B cell (primary cell): Measurements from ENCODE around the gene VPS13D. TPM values are rescaled to one million over a fixed set of nuclear protein-coding genes. Genes with fewer than 3 reads are reported as not detected.

ENCODE experiments used
- ATAC-seq: fragments of 200-7000 bp; cut with Tn5 transposase; one replicate; pipeline ENCODE4 v1.10.0; 2021; ENCODE audit warnings: low read depth, mild to moderate bottlenecking, moderate number of reproducible peaks, moderate library complexity
- CTCF ChIA-PET: fragments of 350-600 bp; sonication (Branson Sonifier 250); formaldehyde crosslinking; loops from one replicate; lab custom pipeline; 2021; ENCODE audit warnings: antibody characterized with exemption, inconsistent platforms; lab: Charles Lee
- POLR2A ChIA-PET: fragments of 350-600 bp; sonication (Branson Sonifier 250); formaldehyde crosslinking; loops from one replicate; lab custom pipeline; 2021; ENCODE audit warnings: antibody characterized with exemption; lab: Charles Lee
- DNase-seq: peaks from one replicate; pipeline ENCODE4 v3.0.0; 2013
- H2AFZ ChIP-seq: 2 replicates; pipeline ENCODE4 v1.6.1; 2012; ENCODE audit warnings: mild to moderate bottlenecking, low read depth, low read length; ENCODE audit not compliant: insufficient read depth, poor library complexity, severe bottlenecking
- H3K27ac ChIP-seq, 2 donors: 1 replicate in 1 of 2; 2 replicates in 1 of 2; pipeline ENCODE4 v1.5.1; 2012 to 2013; ENCODE audit warnings: low read length in 2 of 2, mild to moderate bottlenecking in 2 of 2, moderate library complexity in 1 of 2
- H3K27me3 ChIP-seq, 4 experiments: fragments of 200-600 bp in 1 of 4; sonication (generic) in 1 of 4; replicated peaks in 1 of 4; 1 replicate in 2 of 4; 2 replicates in 2 of 4; pipeline versions ENCODE4 v1.6.1 to v1.7.0; 2013 to 2016; ENCODE audit warnings: low read length in 3 of 4, mild to moderate bottlenecking in 2 of 4, mixed read lengths in 1 of 4, moderate library complexity in 1 of 4; ENCODE audit not compliant: insufficient read depth in 4 of 4, control insufficient read depth in 3 of 4; ENCODE audit errors: control extremely low read depth in 1 of 4
- H3K36me3 ChIP-seq, 2 experiments: replicated peaks in 1 of 2; 1 replicate in 1 of 2; 2 replicates in 1 of 2; pipeline versions ENCODE4 v1.6.1 to v1.7.1; 2013; ENCODE audit warnings: low read length in 1 of 2; ENCODE audit not compliant: insufficient read depth in 2 of 2, control insufficient read depth in 1 of 2; ENCODE audit errors: control extremely low read depth in 1 of 2, extremely low read depth in 1 of 2
- H3K4me1 ChIP-seq, 2 donors: fragments of 200-600 bp in 1 of 2; sonication (generic) in 1 of 2; 1 replicate in 1 of 2; 2 replicates in 1 of 2; pipeline versions ENCODE4 v1.5.1 to v1.6.1; 2013 to 2017; ENCODE audit warnings: low read length in 2 of 2; ENCODE audit not compliant: control insufficient read depth in 2 of 2, insufficient read depth in 2 of 2
- H3K4me2 ChIP-seq: replicated peaks from 2 replicates; pipeline ENCODE3; 2012; ENCODE audit warnings: mild to moderate bottlenecking, low read depth, low read length; ENCODE audit not compliant: poor library complexity, severe bottlenecking
- H3K4me3 ChIP-seq, 5 experiments: fragments of 200-600 bp in 1 of 5; sonication (generic) in 1 of 5; 1 replicate in 3 of 5; 2 replicates in 2 of 5; pipeline versions ENCODE4 v1.5.1 to v1.7.0; 2011 to 2016; ENCODE audit warnings: low read length in 4 of 5, mild to moderate bottlenecking in 4 of 5, low read depth in 2 of 5, control low read depth in 1 of 5, moderate library complexity in 1 of 5; ENCODE audit not compliant: insufficient read depth in 1 of 5; ENCODE audit errors: control extremely low read depth in 1 of 5, extremely low read depth in 1 of 5
- H3K79me2 ChIP-seq: fragments of 200-600 bp; sonication (generic); one replicate; pipeline ENCODE4 v1.6.0; 2016; ENCODE audit warnings: low read length; ENCODE audit not compliant: control insufficient read depth, insufficient read depth
- H3K9ac ChIP-seq: fragments of 200-600 bp; sonication (generic); 2 replicates; pipeline ENCODE4 v1.6.1; 2017; ENCODE audit warnings: mild to moderate bottlenecking, low read length, moderate library complexity
- H3K9me3 ChIP-seq, 3 donors: one replicate each; pipeline versions ENCODE4 v1.6.1 to v1.7.1; 2013; ENCODE audit warnings: low read length in 2 of 3; ENCODE audit not compliant: control insufficient read depth in 2 of 3, insufficient read depth in 1 of 3; ENCODE audit errors: control extremely low read depth in 1 of 3
- H4K20me1 ChIP-seq: 2 replicates; pipeline ENCODE4 v1.6.0; 2012; ENCODE audit warnings: mild to moderate bottlenecking, low read length; ENCODE audit not compliant: insufficient read depth, control insufficient read depth, poor library complexity, severe bottlenecking
- H3K27ac Mint-ChIP-seq: one replicate; pipeline ENCODE4 v1.8.0; 2021; ENCODE audit warnings: mixed read lengths
- H3K27me3 Mint-ChIP-seq: one replicate; pipeline ENCODE4 v1.8.0; 2021; ENCODE audit warnings: mixed read lengths
- H3K4me1 Mint-ChIP-seq: one replicate; pipeline ENCODE4 v1.8.0; 2021; ENCODE audit warnings: mixed read lengths
- H3K4me3 Mint-ChIP-seq: one replicate; pipeline ENCODE4 v1.8.0; 2021; ENCODE audit warnings: mixed read lengths
- H3K9me3 Mint-ChIP-seq: one replicate; pipeline ENCODE4 v1.8.0; 2022; ENCODE audit warnings: mixed read lengths; ENCODE audit not compliant: insufficient read depth
- EZH2 ChIP-seq: IDR thresholded peaks from 2 replicates; pipeline ENCODE4 v1.6.1; 2012; ENCODE audit warnings: borderline replicate concordance, low read depth, mild to moderate bottlenecking, moderate library complexity, low read length; ENCODE audit not compliant: insufficient read depth, poor library complexity, severe bottlenecking
- WGBS: methylation state at CpG from one replicate; pipeline ENCODE4 v1.1.5; 2013; ENCODE audit warnings: missing lambda C conversion rate; ENCODE audit not compliant: insufficient coverage; 5-methylcytosine and 5-hydroxymethylcytosine counted together
- intact Hi-C: fragments of 100-400 bp; cut with micrococcal nuclease; formaldehyde crosslinking; loops from one replicate; pipeline ENCODE4 v1.10.0; 2022
- polyA plus RNA-seq: library from polyadenylated mRNA; depleted of rRNA; stranded (reverse); fragments of >200 nt; gene quantifications from 2 replicates; pipeline ENCODE4 v1.2.3, GENCODE V29; 2012
- total RNA-seq, 2 donors: library from RNA; stranded (reverse); fragments of 120-200 nt in 1 of 2; gene quantifications; 1 replicate in 1 of 2; 2 replicates in 1 of 2; pipeline versions ENCODE4 v1.2.3 to v1.2.4, GENCODE V29; 2013 to 2022
- TF ChIP-seq, protein P1 (sequence below): fragments of 200-600 bp; IDR thresholded peaks from one replicate; pipeline ENCODE4 v1.8.0; 2022; ENCODE audit warnings: antibody characterized with exemption, mild to moderate bottlenecking

VPS13D gene
- total and polyA plus RNA-seq, 2 donors (not counting 1 experiment from before 2014, with no cell fraction given) = 29.9 to 104 TPM

DNA sequence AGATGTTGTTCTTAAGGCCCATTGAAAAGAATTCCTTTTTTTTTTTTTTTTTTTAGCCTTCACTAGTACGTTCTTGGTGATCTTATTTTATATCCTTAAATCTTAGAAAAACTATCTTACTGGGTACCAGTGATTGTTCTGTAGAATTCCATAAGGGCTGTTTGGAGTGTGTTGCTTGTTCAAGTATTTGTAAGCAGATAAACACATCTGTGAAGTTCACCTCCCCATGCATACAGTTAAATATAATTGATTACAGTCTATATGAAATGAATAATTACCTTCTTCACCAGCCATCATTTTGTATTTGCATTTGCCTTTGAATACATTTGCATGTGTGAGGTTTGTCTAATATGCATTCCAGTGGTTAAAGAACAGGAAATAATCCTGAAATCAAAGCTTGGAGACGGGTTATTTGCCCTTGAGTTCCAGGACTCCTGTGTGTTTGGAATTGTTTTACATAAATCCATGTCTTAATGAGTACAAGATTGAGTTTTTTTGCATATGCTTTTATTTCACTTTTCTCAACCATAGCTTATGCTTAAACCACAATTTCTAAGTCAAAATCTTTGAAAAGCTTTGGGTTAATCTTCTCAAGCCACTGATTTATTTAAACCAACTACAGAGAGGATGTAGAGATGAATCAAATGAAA lies 73.1 kb downstream of the VPS13D start:
- DNase-seq (no peak), ATAC-seq (no peak)
- H3K9ac ChIP-seq = no peak overlapping the region
- Mint-ChIP-seq H3K4me1 (no peaks in the 10 kb centered on the region), H3K9me3 (no peaks in the 10 kb centered on the region), H3K27me3 (no peaks in the 10 kb centered on the region), H3K27ac (no peak overlapping the region), H3K4me3 (no peak overlapping the region)
- WGBS = no CpG with 5 or more reads among the region's 2 CpGs
- no peak overlapping the region for H3K4me3 ChIP-seq
- intact Hi-C loops = no loop called here
- no peak overlapping the region for H3K27ac ChIP-seq
- TF ChIP-seq, protein P1, sequence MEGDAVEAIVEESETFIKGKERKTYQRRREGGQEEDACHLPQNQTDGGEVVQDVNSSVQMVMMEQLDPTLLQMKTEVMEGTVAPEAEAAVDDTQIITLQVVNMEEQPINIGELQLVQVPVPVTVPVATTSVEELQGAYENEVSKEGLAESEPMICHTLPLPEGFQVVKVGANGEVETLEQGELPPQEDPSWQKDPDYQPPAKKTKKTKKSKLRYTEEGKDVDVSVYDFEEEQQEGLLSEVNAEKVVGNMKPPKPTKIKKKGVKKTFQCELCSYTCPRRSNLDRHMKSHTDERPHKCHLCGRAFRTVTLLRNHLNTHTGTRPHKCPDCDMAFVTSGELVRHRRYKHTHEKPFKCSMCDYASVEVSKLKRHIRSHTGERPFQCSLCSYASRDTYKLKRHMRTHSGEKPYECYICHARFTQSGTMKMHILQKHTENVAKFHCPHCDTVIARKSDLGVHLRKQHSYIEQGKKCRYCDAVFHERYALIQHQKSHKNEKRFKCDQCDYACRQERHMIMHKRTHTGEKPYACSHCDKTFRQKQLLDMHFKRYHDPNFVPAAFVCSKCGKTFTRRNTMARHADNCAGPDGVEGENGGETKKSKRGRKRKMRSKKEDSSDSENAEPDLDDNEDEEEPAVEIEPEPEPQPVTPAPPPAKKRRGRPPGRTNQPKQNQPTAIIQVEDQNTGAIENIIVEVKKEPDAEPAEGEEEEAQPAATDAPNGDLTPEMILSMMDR = no peak
- no peak for TF ChIP-seq EZH2
- no peaks in the 10 kb centered on the region for H3K27me3 ChIP-seq
- POLR2A ChIA-PET = no interaction called here
- CTCF ChIA-PET = no interaction called here
- H2AFZ ChIP-seq = no peak overlapping the region
- H3K4me1 ChIP-seq = no peaks in the 10 kb centered on the region
- H3K9me3 ChIP-seq = no peaks in the 10 kb centered on the region
- H4K20me1 ChIP-seq = no peaks in the 10 kb centered on the region
- no peak overlapping the region for H3K4me2 ChIP-seq
- H3K36me3 ChIP-seq = peaks cover 29 to 72% of the 10 kb centered on the region in 2 experiments
- H3K79me2 ChIP-seq = no peaks in the 10 kb centered on the region

DNA sequence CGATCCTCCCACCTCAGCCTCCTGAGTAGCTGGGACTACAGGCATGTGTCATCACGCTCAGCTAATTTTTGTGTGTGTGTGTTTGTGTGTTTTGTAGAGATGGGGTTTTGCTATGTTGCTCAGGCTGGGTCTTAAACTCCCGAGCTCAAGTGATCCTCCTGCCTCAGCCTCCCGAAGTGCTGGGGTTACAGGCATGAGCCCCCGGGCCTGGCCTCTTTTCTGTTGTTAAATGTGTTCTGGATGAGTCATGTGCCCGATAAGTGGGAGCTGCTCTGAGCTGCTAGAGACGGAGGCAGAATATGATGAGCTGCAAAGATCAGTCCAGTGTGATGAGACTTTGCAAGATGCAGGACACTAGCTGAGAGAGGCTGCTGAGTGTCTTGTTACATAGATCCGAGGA lies 75.5 kb downstream of the VPS13D start:
- no peak overlapping the region for H3K27ac Mint-ChIP-seq
- peaks cover 29 to 84% of the 10 kb centered on the region in 2 experiments for H3K36me3 ChIP-seq
- 98% methylated on average over 6 of the region's 8 CpGs for WGBS
- H3K27ac ChIP-seq = no peak overlapping the region
- no peak for ATAC-seq
- no peaks in the 10 kb centered on the region for H3K27me3 Mint-ChIP-seq
- H3K9me3 ChIP-seq = no peaks in the 10 kb centered on the region
- no peaks in the 10 kb centered on the region for H3K9me3 Mint-ChIP-seq
- no peaks in the 10 kb centered on the region for H3K27me3 ChIP-seq
- no peaks in the 10 kb centered on the region for H4K20me1 ChIP-seq
- no peaks in the 10 kb centered on the region for H3K79me2 ChIP-seq
- H3K9ac ChIP-seq = no peak overlapping the region
- no peak overlapping the region for H3K4me3 ChIP-seq
- H3K4me2 ChIP-seq = no peak overlapping the region
- no peak for TF ChIP-seq EZH2
- TF ChIP-seq, protein P1 = no peak
- H2AFZ ChIP-seq = no peak overlapping the region
- no peak overlapping the region for H3K4me3 Mint-ChIP-seq
- CTCF ChIA-PET = interaction anchor here (0.7 to 1.4 kb wide), 2 partner anchors 30 to 642 kb away, joined by 3 to 4 read pairs; partner anchors contain the start of gene FBXO6
- DNase-seq = no peak
- no peaks in the 10 kb centered on the region for H3K4me1 Mint-ChIP-seq
- intact Hi-C loops = no loop called here
- POLR2A ChIA-PET = no interaction called here
- no peaks in the 10 kb centered on the region for H3K4me1 ChIP-seq
